Measurements from ENCODE around the gene UNKL. TPM values are rescaled to one million over a fixed set of nuclear protein-coding genes. Genes with fewer than 3 reads are reported as not detected.
"Not testable (repeated sequence)": the region's sequence is repeated elsewhere in the genome, so short reads cannot be mapped to it uniquely, and the experiment has no call there.

UNKL gene
- polyA plus RNA-seq, 1 donor from 2014 or later = 9.2 TPM

GRCh38 chr16:1333854-1334700, 80.4 kb downstream of the UNKL start:
- peaks cover 3% of the 10 kb centered on the region for H3K36me3 Mint-ChIP-seq
- peak overlapping the region in 2 of 3 donors; percentile 71 to 83 for H3K27ac Mint-ChIP-seq
- H3K4me3 Mint-ChIP-seq = peak overlapping the region; percentile 68 to 88 (median 72)
- H3K27me3 Mint-ChIP-seq = peaks cover 16% of the 10 kb centered on the region
- H3K4me1 Mint-ChIP-seq = peaks cover 6 to 23% (median 20%) of the 10 kb centered on the region in 3 donors
- no peaks in the 10 kb centered on the region for H3K9me3 Mint-ChIP-seq

- Mint-ChIP-seq H3K27ac (peak within 1 kb of the TSS; percentile 98 to 100 (median 98)), H3K9me3 (no peaks in the 10 kb centered on the region), H3K4me1 (peaks cover 6 to 23% (median 21%) of the 10 kb centered on the region in 3 donors), H3K4me3 (peak within 1 kb of the TSS; percentile 83 to 94 (median 93)), H3K27me3 (peaks cover 16% of the 10 kb centered on the region), H3K36me3 (peaks cover 3% of the 10 kb centered on the region)
These were observed 81.2 kb downstream of the UNKL start, which contains the start of gene BAIAP3 for GRCh38 chr16:1333149-1333812. Gene BAIAP3, plus strand, starts transcription at chr16:1333645. Its CDS starts 4,905 bp downstream, at chr16:1338550.

- peaks cover 3% of the 10 kb centered on the region for H3K36me3 Mint-ChIP-seq
- H3K4me1 Mint-ChIP-seq = peaks cover 6 to 23% (median 21%) of the 10 kb centered on the region in 3 donors
- H3K9me3 Mint-ChIP-seq = no peaks in the 10 kb centered on the region
- peak overlapping the region; percentile 83 to 94 (median 93) for H3K4me3 Mint-ChIP-seq
- peak overlapping the region; percentile 98 to 100 (median 98) for H3K27ac Mint-ChIP-seq
- H3K27me3 Mint-ChIP-seq = peaks cover 16% of the 10 kb centered on the region
These were observed 81.8 kb downstream of the UNKL start for GRCh38 chr16:1332618-1333148.

- Mint-ChIP-seq H3K27ac (peak overlapping the region; percentile 98 to 100 (median 98)), H3K9me3 (no peaks in the 10 kb centered on the region), H3K27me3 (peaks cover 16% of the 10 kb centered on the region), H3K4me3 (peak overlapping the region; percentile 83 to 94 (median 93)), H3K36me3 (peaks cover 3% of the 10 kb centered on the region), H3K4me1 (peaks cover 6 to 23% (median 21%) of the 10 kb centered on the region in 3 donors)
These were observed 82.5 kb downstream of the UNKL start for GRCh38 chr16:1331712-1332617.

- Mint-ChIP-seq H3K27ac (peak overlapping the region; percentile 98 to 100 (median 98)), H3K4me1 (peaks cover 13 to 27% (median 24%) of the 10 kb centered on the region in 3 donors), H3K36me3 (peaks cover 3% of the 10 kb centered on the region), H3K27me3 (peaks cover 16% of the 10 kb centered on the region), H3K9me3 (no peaks in the 10 kb centered on the region), H3K4me3 (peak overlapping the region; percentile 83 to 94 (median 93))
These were observed 83.4 kb downstream of the UNKL start for GRCh38 chr16:1330931-1331711.

- peaks cover 13 to 30% (median 24%) of the 10 kb centered on the region in 3 donors for H3K4me1 Mint-ChIP-seq
- H3K9me3 Mint-ChIP-seq = no peaks in the 10 kb centered on the region
- peak overlapping the region in 2 of 3 donors; percentile 76 to 98 for H3K27ac Mint-ChIP-seq
- peaks cover 16% of the 10 kb centered on the region for H3K27me3 Mint-ChIP-seq
- peak overlapping the region in 3 of 4 donors; percentile 45 to 93 (median 65) for H3K4me3 Mint-ChIP-seq
- H3K36me3 Mint-ChIP-seq = peaks cover 3% of the 10 kb centered on the region
These were observed 84.1 kb downstream of the UNKL start for GRCh38 chr16:1330260-1330914.

GRCh38 chr16:1328961-1329360, 85.5 kb downstream of the UNKL start:
- peak overlapping the region; percentile 57 to 99 (median 78) for H3K27ac Mint-ChIP-seq
- not testable (repeated sequence) for H3K36me3 Mint-ChIP-seq, H3K9me3 Mint-ChIP-seq, H3K27me3 Mint-ChIP-seq
- peaks cover 13 to 28% (median 20%) of the 10 kb centered on the region in 3 donors for H3K4me1 Mint-ChIP-seq
- H3K4me3 Mint-ChIP-seq = peak overlapping the region in 2 of 4 donors; percentile 22 to 57

GRCh38 chr16:1328136-1328535, 86.4 kb downstream of the UNKL start:
- not testable (repeated sequence) for H3K36me3 Mint-ChIP-seq, H3K9me3 Mint-ChIP-seq, H3K27me3 Mint-ChIP-seq
- Mint-ChIP-seq H3K4me3 (peak overlapping the region in 1 of 4 donors; percentile 40), H3K4me1 (peaks cover 13 to 28% (median 20%) of the 10 kb centered on the region in 3 donors), H3K27ac (peak overlapping the region in 2 of 3 donors; percentile 95 to 99)

- Mint-ChIP-seq H3K4me3 (peak overlapping the region in 1 of 4 donors; percentile 40), H3K36me3 (peaks cover 5% of the 10 kb centered on the region), H3K27me3 (peaks cover 7% of the 10 kb centered on the region), H3K4me1 (peaks cover 13 to 25% (median 18%) of the 10 kb centered on the region in 3 donors), H3K9me3 (no peaks in the 10 kb centered on the region), H3K27ac (peak overlapping the region in 2 of 3 donors; percentile 95 to 99)
These were observed 86.9 kb downstream of the UNKL start for GRCh38 chr16:1327619-1327947.

GRCh38 chr16:1326946-1327618, 87.4 kb downstream of the UNKL start:
- H3K9me3 Mint-ChIP-seq = no peaks in the 10 kb centered on the region
- peaks cover 13 to 23% (median 16%) of the 10 kb centered on the region in 3 donors for H3K4me1 Mint-ChIP-seq
- peak overlapping the region; percentile 95 to 99 (median 99) for H3K27ac Mint-ChIP-seq
- peaks cover 5% of the 10 kb centered on the region for H3K36me3 Mint-ChIP-seq
- peak overlapping the region; percentile 44 to 93 (median 76) for H3K4me3 Mint-ChIP-seq
- H3K27me3 Mint-ChIP-seq = peaks cover 6% of the 10 kb centered on the region

- Mint-ChIP-seq H3K9me3 (no peaks in the 10 kb centered on the region), H3K27ac (peak overlapping the region; percentile 95 to 99 (median 99)), H3K4me3 (peak overlapping the region; percentile 44 to 93 (median 76)), H3K36me3 (peaks cover 2% of the 10 kb centered on the region), H3K27me3 (peaks cover 2% of the 10 kb centered on the region), H3K4me1 (peaks cover 7 to 18% (median 11%) of the 10 kb centered on the region in 3 donors)
These were observed 88.1 kb downstream of the UNKL start for GRCh38 chr16:1326391-1326790.

GRCh38 chr16:1325673-1326371, 88.7 kb downstream of the UNKL start:
- H3K27me3 Mint-ChIP-seq = no peaks in the 10 kb centered on the region
- peak overlapping the region; percentile 94 to 99 (median 95) for H3K27ac Mint-ChIP-seq
- peaks cover 6 to 16% (median 8%) of the 10 kb centered on the region in 3 donors for H3K4me1 Mint-ChIP-seq
- H3K9me3 Mint-ChIP-seq = no peaks in the 10 kb centered on the region
- H3K36me3 Mint-ChIP-seq = peaks cover 2% of the 10 kb centered on the region
- peak overlapping the region in 3 of 4 donors; percentile 41 to 93 (median 44) for H3K4me3 Mint-ChIP-seq
